HEK293 (cell line): ENCODE data around the gene ISG20L2.
A peak's percentile ranks its signal among the peaks of the same experiment; 100 is the strongest.

Source experiments
- CTCF ChIA-PET: fragments of 350-600 bp; formaldehyde crosslinking; extraction: SDS; loops from one replicate; lab custom pipeline; 2021; ENCODE audit warnings: antibody characterized with exemption; lab: Yijun Ruan, JAX
- POLR2A ChIA-PET: fragments of 300-600 bp; formaldehyde crosslinking; extraction: SDS; loops from one replicate; lab custom pipeline; 2020; ENCODE audit warnings: antibody characterized with exemption, inconsistent platforms; lab: Yijun Ruan, JAX
- H3K27ac ChIP-seq: fragments of 200-500 bp; sonication (Bioruptor generic); 2 replicates; pipeline ENCODE4 v1.5.1; 2014; ENCODE audit warnings: low read depth, low read length, control low read depth, inconsistent platforms; ENCODE audit errors: extremely low read depth
- H3K36me3 ChIP-seq, 2 experiments: fragments of 200-500 bp in 1 of 2; sonication (Bioruptor generic) in 1 of 2; 1 replicate in 1 of 2; 2 replicates in 1 of 2; pipeline ENCODE4 v1.5.1; 2014 to 2017; ENCODE audit warnings: inconsistent platforms in 2 of 2, low read length in 2 of 2; ENCODE audit not compliant: control insufficient read depth in 2 of 2, insufficient read depth in 1 of 2
- H3K4me1 ChIP-seq: fragments of 200-500 bp; sonication (Bioruptor generic); 2 replicates; pipeline ENCODE4 v1.5.1; 2014; ENCODE audit warnings: mild to moderate bottlenecking, low read length, inconsistent platforms; ENCODE audit not compliant: control insufficient read depth, insufficient read depth
- H3K4me3 ChIP-seq: 2 replicates; pipeline ENCODE4 v1.5.1; 2011; ENCODE audit warnings: low read depth, mild to moderate bottlenecking, control low read depth, low read length, moderate library complexity
- H3K9me3 ChIP-seq: fragments of 200-500 bp; sonication (Bioruptor generic); 2 replicates; pipeline ENCODE4 v1.5.1; 2014; ENCODE audit warnings: low read depth, low read length, inconsistent platforms; ENCODE audit not compliant: control insufficient read depth, insufficient read depth
- GLI4 ChIP-seq: fragments of 450-650 bp; formaldehyde crosslinking; IDR thresholded peaks from 2 replicates; pipeline ENCODE4 v1.5.1; 2016; ENCODE audit warnings: missing biosample characterization, missing genetic modification characterization
- HOXD13 ChIP-seq: sonication (generic); formaldehyde crosslinking; IDR thresholded peaks from 2 replicates; pipeline ENCODE4 v1.8.0; 2022; ENCODE audit warnings: missing genetic modification reagents, borderline replicate concordance
- KLF16 ChIP-seq: fragments of 450-650 bp; formaldehyde crosslinking; IDR thresholded peaks from 2 replicates; pipeline ENCODE4 v1.5.1; 2017; ENCODE audit warnings: missing biosample characterization, missing genetic modification characterization
- OSR2 ChIP-seq: fragments of 450-650 bp; formaldehyde crosslinking; IDR thresholded peaks from 2 replicates; pipeline ENCODE4 v1.5.1; 2016; ENCODE audit warnings: missing biosample characterization, missing genetic modification characterization
- OVOL3 ChIP-seq: fragments of 450-650 bp; formaldehyde crosslinking; IDR thresholded peaks from 2 replicates; pipeline ENCODE4 v1.5.1; 2016; ENCODE audit warnings: missing biosample characterization, missing genetic modification characterization
- SCRT1 ChIP-seq: fragments of 450-650 bp; formaldehyde crosslinking; IDR thresholded peaks from 2 replicates; pipeline ENCODE4 v1.5.1; 2016; ENCODE audit warnings: missing biosample characterization, missing genetic modification characterization, borderline replicate concordance
- SP2 ChIP-seq: fragments of 450-650 bp; formaldehyde crosslinking; IDR thresholded peaks from 2 replicates; pipeline ENCODE4 v1.5.1; 2016; ENCODE audit warnings: missing biosample characterization, missing genetic modification characterization
- ZFP69B ChIP-seq: fragments of 450-650 bp; formaldehyde crosslinking; IDR thresholded peaks from 2 replicates; pipeline ENCODE4 v1.5.1; 2016; ENCODE audit warnings: missing biosample characterization, missing genetic modification characterization
- ZNF2 ChIP-seq: fragments of 450-650 bp; formaldehyde crosslinking; IDR thresholded peaks from 2 replicates; pipeline ENCODE4 v1.5.1; 2016; ENCODE audit warnings: missing biosample characterization, missing genetic modification characterization
- ZNF23 ChIP-seq: fragments of 450-650 bp; formaldehyde crosslinking; IDR thresholded peaks from 2 replicates; pipeline ENCODE4 v1.5.1; 2016; ENCODE audit warnings: missing biosample characterization, missing genetic modification characterization, borderline replicate concordance
- ZNF302 ChIP-seq: fragments of 450-650 bp; formaldehyde crosslinking; IDR thresholded peaks from 2 replicates; pipeline ENCODE4 v1.5.1; 2016; ENCODE audit warnings: missing biosample characterization, missing genetic modification characterization, low read depth
- ZNF341 ChIP-seq: fragments of 450-650 bp; formaldehyde crosslinking; IDR thresholded peaks from 2 replicates; pipeline ENCODE4; 2016; ENCODE audit warnings: low read depth, missing biosample characterization, missing genetic modification characterization
- ZNF404 ChIP-seq: fragments of 450-650 bp; formaldehyde crosslinking; IDR thresholded peaks from 2 replicates; pipeline ENCODE4 v1.5.1; 2017; ENCODE audit warnings: missing biosample characterization, missing genetic modification characterization
- ZNF433 ChIP-seq: fragments of 450-650 bp; formaldehyde crosslinking; IDR thresholded peaks from 2 replicates; pipeline ENCODE4 v1.5.1; 2016; ENCODE audit warnings: missing biosample characterization, missing genetic modification characterization, low read depth
- ZNF48 ChIP-seq: fragments of 450-650 bp; formaldehyde crosslinking; IDR thresholded peaks from 2 replicates; pipeline ENCODE4 v1.5.1; 2016; ENCODE audit warnings: missing biosample characterization, missing genetic modification characterization
- ZNF549 ChIP-seq: fragments of 450-650 bp; IDR thresholded peaks from 2 replicates; pipeline ENCODE4 v1.5.1; 2018; ENCODE audit warnings: missing biosample characterization, missing genetic modification characterization, mild to moderate bottlenecking, inconsistent platforms, moderate library complexity
- ZNF558 ChIP-seq: fragments of 450-650 bp; formaldehyde crosslinking; IDR thresholded peaks from 2 replicates; pipeline ENCODE4 v1.5.1; 2016; ENCODE audit warnings: missing biosample characterization, missing genetic modification characterization
- ZNF561 ChIP-seq: fragments of 450-650 bp; IDR thresholded peaks from 2 replicates; pipeline ENCODE4 v1.5.1; 2018; ENCODE audit warnings: missing biosample characterization, missing genetic modification characterization, borderline replicate concordance
- ZNF624 ChIP-seq: fragments of 450-650 bp; formaldehyde crosslinking; IDR thresholded peaks from 2 replicates; pipeline ENCODE4 v1.5.1; 2017; ENCODE audit warnings: missing biosample characterization, missing genetic modification characterization
- ZNF658 ChIP-seq: fragments of 450-650 bp; formaldehyde crosslinking; IDR thresholded peaks from 2 replicates; pipeline ENCODE4; 2016; ENCODE audit warnings: missing biosample characterization, missing genetic modification characterization
- ZNF677 ChIP-seq: fragments of 450-650 bp; IDR thresholded peaks from 2 replicates; pipeline ENCODE4 v1.5.0; 2018; ENCODE audit warnings: missing biosample characterization, mild to moderate bottlenecking, missing genetic modification characterization, moderate library complexity
- ZNF768 ChIP-seq: fragments of 450-650 bp; formaldehyde crosslinking; IDR thresholded peaks from 2 replicates; pipeline ENCODE4 v1.5.1; 2018; ENCODE audit warnings: missing biosample characterization, mild to moderate bottlenecking, missing genetic modification characterization
- ZNF791 ChIP-seq: fragments of 450-650 bp; formaldehyde crosslinking; IDR thresholded peaks from 2 replicates; pipeline ENCODE4 v1.5.1; 2016; ENCODE audit warnings: missing biosample characterization, missing genetic modification characterization
- ZNF830 ChIP-seq: fragments of 450-650 bp; IDR thresholded peaks from 2 replicates; pipeline ENCODE4 v1.5.0; 2018; ENCODE audit warnings: missing biosample characterization, missing genetic modification characterization, low read depth, mild to moderate bottlenecking, moderate library complexity
- ZXDB ChIP-seq: fragments of 450-650 bp; formaldehyde crosslinking; IDR thresholded peaks from 2 replicates; pipeline ENCODE4 v1.5.1; 2016; ENCODE audit warnings: missing biosample characterization, missing genetic modification characterization
- TF ChIP-seq, protein P1 (sequence below): fragments of 450-650 bp; formaldehyde crosslinking; IDR thresholded peaks from 2 replicates; pipeline ENCODE4 v1.5.1; 2016; ENCODE audit warnings: missing biosample characterization, missing genetic modification characterization
- TF ChIP-seq, protein P2 (sequence below): fragments of 450-650 bp; formaldehyde crosslinking; IDR thresholded peaks from 2 replicates; pipeline ENCODE4 v1.5.1; 2016; ENCODE audit warnings: missing biosample characterization, missing genetic modification characterization
- TF ChIP-seq, protein P3 (sequence below): fragments of 450-650 bp; IDR thresholded peaks from 2 replicates; pipeline ENCODE4 v1.5.1; 2018; ENCODE audit warnings: missing biosample characterization, mild to moderate bottlenecking, missing genetic modification characterization

Gene ISG20L2

DNA sequence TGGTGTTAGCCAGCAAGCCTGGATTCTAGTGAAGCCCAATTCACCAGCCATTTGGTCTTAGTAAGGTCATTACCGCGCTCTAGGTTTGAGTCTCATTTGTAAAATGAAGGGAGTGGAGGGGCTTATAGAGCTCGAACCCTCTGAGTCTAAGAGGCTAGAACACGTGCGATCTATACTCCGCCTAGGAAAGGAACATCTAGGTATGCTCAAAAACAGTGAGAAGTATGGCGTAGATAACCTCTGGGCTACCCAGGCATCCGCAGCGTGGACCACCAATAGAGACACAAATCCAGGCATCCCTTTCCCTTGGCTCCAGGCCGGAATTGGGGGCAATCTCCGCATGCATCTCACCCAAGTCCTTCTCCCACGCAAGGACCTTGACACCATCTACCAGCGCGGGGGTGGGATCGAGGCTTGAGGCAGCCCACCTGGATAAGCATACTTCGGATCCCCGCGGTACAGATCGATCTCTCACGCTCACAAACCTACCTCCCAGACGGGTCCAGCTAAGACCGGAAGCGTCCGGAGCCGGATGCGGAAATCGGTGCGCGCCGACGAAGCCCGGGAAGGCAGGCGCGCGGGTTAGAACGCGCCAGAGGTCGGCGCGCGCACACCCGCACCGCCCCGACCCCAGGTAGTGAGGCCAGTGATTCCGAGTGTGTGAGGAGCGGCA, 504 bp downstream of the ISG20L2 start, which contains the start of gene METTL25B:
TSS of gene METTL25B (plus strand) at position 544 of the 673 bp plus-strand sequence. CDS start 636 bp downstream, outside the sequence.
- H3K4me3 ChIP-seq, result peak within 1 kb of the TSS; percentile 85
- CTCF ChIA-PET, result interaction anchor here (0.6 to 10.1 kb wide), 18 partner anchors 12 to 200 kb away, joined by 3 to 526 read pairs (median 12); partner anchors contain the start of genes CRABP2, INSRR, MRPL24 and NES
- peak within 1 kb of the TSS; percentile 72 for H3K27ac ChIP-seq
- POLR2A ChIA-PET, result interaction anchor here (0.6 to 4.8 kb wide), 35 partner anchors 9 to 200 kb away, joined by 3 to 84 read pairs (median 4); partner anchors contain the start of genes HAPLN2, HDGF, MRPL24 and NES
- no peaks in the 10 kb centered on the region for H3K9me3 ChIP-seq
- peaks cover 7% of the 10 kb centered on the region for H3K4me1 ChIP-seq
- H3K36me3 ChIP-seq, result peaks cover 0 to 57% of the 10 kb centered on the region in 2 experiments; a peak in 1 of 3 replicates
- TF ChIP-seq ZNF658, result no peak
- no peak for TF ChIP-seq ZNF23
- no peak for TF ChIP-seq KLF16 (tag by site-specific recombination)
- TF ChIP-seq ZNF768 (tag by site-specific recombination), result no peak
- no peak for TF ChIP-seq ZNF624
- no peak for TF ChIP-seq ZNF558 (tag by site-specific recombination)
- TF ChIP-seq HOXD13 (CRISPR knock-in tag), result no peak
- no peak for TF ChIP-seq SCRT1 (tag by site-specific recombination)
- no peak for TF ChIP-seq ZNF561 (tag by site-specific recombination)
- no peak for TF ChIP-seq ZNF433
- no peak for TF ChIP-seq ZNF48 (tag by site-specific recombination)
- peak; percentile 62; the same call in 1 of the 2 replicates for TF ChIP-seq SP2
- no peak for TF ChIP-seq ZNF791
- 0 out of 2 replicates have a peak, but pooled peaks have one; percentile 43 for TF ChIP-seq ZNF2 (tag by site-specific recombination)
- no peak for TF ChIP-seq ZNF830 (tag by site-specific recombination)
- no peak for TF ChIP-seq ZNF677 (tag by site-specific recombination)
- no peak for TF ChIP-seq ZNF549
- no peak for TF ChIP-seq GLI4 (tag by site-specific recombination)
- no peak for TF ChIP-seq ZNF404 (tag by site-specific recombination)
- TF ChIP-seq ZNF341 (tag by site-specific recombination), result no peak
- no peak for TF ChIP-seq OVOL3 (tag by site-specific recombination)
- TF ChIP-seq, protein P1, sequence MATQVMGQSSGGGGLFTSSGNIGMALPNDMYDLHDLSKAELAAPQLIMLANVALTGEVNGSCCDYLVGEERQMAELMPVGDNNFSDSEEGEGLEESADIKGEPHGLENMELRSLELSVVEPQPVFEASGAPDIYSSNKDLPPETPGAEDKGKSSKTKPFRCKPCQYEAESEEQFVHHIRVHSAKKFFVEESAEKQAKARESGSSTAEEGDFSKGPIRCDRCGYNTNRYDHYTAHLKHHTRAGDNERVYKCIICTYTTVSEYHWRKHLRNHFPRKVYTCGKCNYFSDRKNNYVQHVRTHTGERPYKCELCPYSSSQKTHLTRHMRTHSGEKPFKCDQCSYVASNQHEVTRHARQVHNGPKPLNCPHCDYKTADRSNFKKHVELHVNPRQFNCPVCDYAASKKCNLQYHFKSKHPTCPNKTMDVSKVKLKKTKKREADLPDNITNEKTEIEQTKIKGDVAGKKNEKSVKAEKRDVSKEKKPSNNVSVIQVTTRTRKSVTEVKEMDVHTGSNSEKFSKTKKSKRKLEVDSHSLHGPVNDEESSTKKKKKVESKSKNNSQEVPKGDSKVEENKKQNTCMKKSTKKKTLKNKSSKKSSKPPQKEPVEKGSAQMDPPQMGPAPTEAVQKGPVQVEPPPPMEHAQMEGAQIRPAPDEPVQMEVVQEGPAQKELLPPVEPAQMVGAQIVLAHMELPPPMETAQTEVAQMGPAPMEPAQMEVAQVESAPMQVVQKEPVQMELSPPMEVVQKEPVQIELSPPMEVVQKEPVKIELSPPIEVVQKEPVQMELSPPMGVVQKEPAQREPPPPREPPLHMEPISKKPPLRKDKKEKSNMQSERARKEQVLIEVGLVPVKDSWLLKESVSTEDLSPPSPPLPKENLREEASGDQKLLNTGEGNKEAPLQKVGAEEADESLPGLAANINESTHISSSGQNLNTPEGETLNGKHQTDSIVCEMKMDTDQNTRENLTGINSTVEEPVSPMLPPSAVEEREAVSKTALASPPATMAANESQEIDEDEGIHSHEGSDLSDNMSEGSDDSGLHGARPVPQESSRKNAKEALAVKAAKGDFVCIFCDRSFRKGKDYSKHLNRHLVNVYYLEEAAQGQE (tag by site-specific recombination), result no peak
- TF ChIP-seq ZNF302 (tag by site-specific recombination), result no peak
- 0 out of 2 replicates have a peak, but pooled peaks have one; percentile 13 for TF ChIP-seq ZFP69B
- TF ChIP-seq, protein P2, sequence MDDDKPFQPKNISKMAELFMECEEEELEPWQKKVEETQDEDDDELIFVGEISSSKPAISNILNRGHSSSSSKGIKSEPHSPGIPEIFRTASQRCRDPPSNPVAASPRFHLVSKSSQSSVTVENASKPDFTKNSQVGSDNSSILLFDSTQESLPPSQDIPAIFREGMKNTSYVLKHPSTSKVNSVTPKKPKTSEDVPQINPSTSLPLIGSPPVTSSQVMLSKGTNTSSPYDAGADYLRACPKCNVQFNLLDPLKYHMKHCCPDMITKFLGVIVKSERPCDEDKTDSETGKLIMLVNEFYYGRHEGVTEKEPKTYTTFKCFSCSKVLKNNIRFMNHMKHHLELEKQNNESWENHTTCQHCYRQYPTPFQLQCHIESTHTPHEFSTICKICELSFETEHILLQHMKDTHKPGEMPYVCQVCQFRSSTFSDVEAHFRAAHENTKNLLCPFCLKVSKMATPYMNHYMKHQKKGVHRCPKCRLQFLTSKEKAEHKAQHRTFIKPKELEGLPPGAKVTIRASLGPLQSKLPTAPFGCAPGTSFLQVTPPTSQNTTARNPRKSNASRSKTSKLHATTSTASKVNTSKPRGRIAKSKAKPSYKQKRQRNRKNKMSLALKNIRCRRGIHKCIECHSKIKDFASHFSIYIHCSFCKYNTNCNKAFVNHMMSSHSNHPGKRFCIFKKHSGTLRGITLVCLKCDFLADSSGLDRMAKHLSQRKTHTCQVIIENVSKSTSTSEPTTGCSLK (tag by site-specific recombination), result no peak
- TF ChIP-seq, protein P3, sequence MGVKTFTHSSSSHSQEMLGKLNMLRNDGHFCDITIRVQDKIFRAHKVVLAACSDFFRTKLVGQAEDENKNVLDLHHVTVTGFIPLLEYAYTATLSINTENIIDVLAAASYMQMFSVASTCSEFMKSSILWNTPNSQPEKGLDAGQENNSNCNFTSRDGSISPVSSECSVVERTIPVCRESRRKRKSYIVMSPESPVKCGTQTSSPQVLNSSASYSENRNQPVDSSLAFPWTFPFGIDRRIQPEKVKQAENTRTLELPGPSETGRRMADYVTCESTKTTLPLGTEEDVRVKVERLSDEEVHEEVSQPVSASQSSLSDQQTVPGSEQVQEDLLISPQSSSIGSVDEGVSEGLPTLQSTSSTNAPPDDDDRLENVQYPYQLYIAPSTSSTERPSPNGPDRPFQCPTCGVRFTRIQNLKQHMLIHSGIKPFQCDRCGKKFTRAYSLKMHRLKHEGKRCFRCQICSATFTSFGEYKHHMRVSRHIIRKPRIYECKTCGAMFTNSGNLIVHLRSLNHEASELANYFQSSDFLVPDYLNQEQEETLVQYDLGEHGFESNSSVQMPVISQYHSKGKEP (tag by site-specific recombination), result no peak
- no peak; the same call in 1 of the 2 replicates for TF ChIP-seq ZXDB (tag by site-specific recombination)
- no peak for TF ChIP-seq OSR2
